Measurements from ENCODE around the gene TOB2.

Gene TOB2

GRCh38 chr22:41429232-41429950 is 17.2 kb downstream of the TOB2 start:
- H3K4me3 ChIP-seq (replicated peaks; ENCODE audit: low read depth, low read length) = no peak overlapping the region
- no peak for TF ChIP-seq CTCF (IDR thresholded peaks at IDR 0.05; ENCODE audit: low read depth, low read length, missing control alignments)
- DNase-seq (ENCODE audit: extremely low read depth, low read depth) = no peak

GRCh38 chr22:41425660-41426365 is 20.8 kb downstream of the TOB2 start:
- DNase-seq (ENCODE audit: extremely low read depth, low read depth) = no peak
- no peak overlapping the region for H3K4me3 ChIP-seq (replicated peaks; ENCODE audit: low read depth, low read length)
- TF ChIP-seq CTCF (IDR thresholded peaks at IDR 0.05; ENCODE audit: low read depth, low read length, missing control alignments) = no peak

GRCh38 chr22:41418717-41419116 is 27.9 kb downstream of the TOB2 start:
- no peak for TF ChIP-seq CTCF (IDR thresholded peaks at IDR 0.05; ENCODE audit: low read depth, low read length, missing control alignments)
- H3K4me3 ChIP-seq (replicated peaks; ENCODE audit: low read depth, low read length) = no peak overlapping the region

GRCh38 chr22:41417622-41418390 is 28.8 kb downstream of the TOB2 start:
- H3K4me3 ChIP-seq (replicated peaks; ENCODE audit: low read depth, low read length) = no peak overlapping the region
- no peak for DNase-seq (ENCODE audit: extremely low read depth, low read depth)
- no peak for TF ChIP-seq CTCF (IDR thresholded peaks at IDR 0.05; ENCODE audit: low read depth, low read length, missing control alignments)

More at GRCh38 chr22:41418717-41419116, 27.9 kb downstream of the TOB2 start:
- no peak for DNase-seq (ENCODE audit: extremely low read depth, low read depth)

- no peak for DNase-seq (ENCODE audit: extremely low read depth, low read depth)
- no peak for TF ChIP-seq CTCF (IDR thresholded peaks at IDR 0.05; ENCODE audit: low read depth, low read length, missing control alignments)
- no peak overlapping the region for H3K4me3 ChIP-seq (replicated peaks; ENCODE audit: low read depth, low read length)
Measured at GRCh38 chr22:41415554-41415953, 31.0 kb downstream of the TOB2 start.

- no peak overlapping the region for H3K4me3 ChIP-seq (replicated peaks; ENCODE audit: low read depth, low read length)
- DNase-seq (ENCODE audit: extremely low read depth, low read depth) = no peak
- TF ChIP-seq CTCF (IDR thresholded peaks at IDR 0.05; ENCODE audit: low read depth, low read length, missing control alignments) = no peak
Measured at GRCh38 chr22:41411021-41411851, 35.4 kb downstream of the TOB2 start.

All from HFF-Myc (cell line).